ENCODE measurements around the gene WDR47.

- TF ChIP-seq CTCF (IDR thresholded peaks at IDR 0.05): no peak
- no peak for TF ChIP-seq POLR2A (IDR thresholded peaks at IDR 0.05)
These were observed 38.7 kb upstream of the WDR47 start for GRCh38 chr1:109080441-109081082.

Data from suprapubic skin (tissue), 3 donors.